Measurements from ENCODE around the gene TSPAN33.
A peak's percentile ranks its signal among the peaks of the same experiment; 100 is the strongest.

TSPAN33 gene

GRCh38 chr7:129150199-129150996 is 5.9 kb downstream of the TSPAN33 start:
- DNase-seq (ENCODE audit: low spot score in 2 of 2) (no peak), ATAC-seq (ENCODE audit: low read depth) (no peak)
- no peaks in the 10 kb centered on the region for H3K9me3 Mint-ChIP-seq
- peaks cover 53% of the 10 kb centered on the region for H3K4me1 Mint-ChIP-seq
- H3K27ac Mint-ChIP-seq = peak overlapping the region; percentile 89
- H3K4me3 Mint-ChIP-seq = no peak overlapping the region
- H3K27me3 Mint-ChIP-seq = no peaks in the 10 kb centered on the region
- H3K36me3 Mint-ChIP-seq = peaks cover 28% of the 10 kb centered on the region

- Mint-ChIP-seq H3K27me3 (no peaks in the 10 kb centered on the region), H3K4me3 (no peak overlapping the region), H3K36me3 (peaks cover 28% of the 10 kb centered on the region), H3K9me3 (no peaks in the 10 kb centered on the region), H3K27ac (peak overlapping the region; percentile 60), H3K4me1 (peaks cover 46% of the 10 kb centered on the region)
- DNase-seq (ENCODE audit: low spot score in 2 of 2) (no peak), ATAC-seq (ENCODE audit: low read depth) (no peak)
Observed at GRCh38 chr7:129157651-129158050, 13.1 kb downstream of the TSPAN33 start.

GRCh38 chr7:129159539-129159938 is 15.0 kb downstream of the TSPAN33 start:
- H3K4me1 Mint-ChIP-seq = peaks cover 50% of the 10 kb centered on the region
- peak overlapping the region; percentile 86 for H3K27ac Mint-ChIP-seq
- ATAC-seq (ENCODE audit: low read depth) = no peak
- no peaks in the 10 kb centered on the region for H3K27me3 Mint-ChIP-seq
- H3K36me3 Mint-ChIP-seq = peaks cover 25% of the 10 kb centered on the region
- no peaks in the 10 kb centered on the region for H3K9me3 Mint-ChIP-seq
- H3K4me3 Mint-ChIP-seq = no peak overlapping the region
- no peak for DNase-seq (ENCODE audit: low spot score in 2 of 2)

- Mint-ChIP-seq H3K9me3 (no peaks in the 10 kb centered on the region), H3K4me1 (peaks cover 48% of the 10 kb centered on the region), H3K4me3 (no peak overlapping the region), H3K36me3 (peaks cover 28% of the 10 kb centered on the region), H3K27me3 (no peaks in the 10 kb centered on the region), H3K27ac (peak overlapping the region; percentile 86)
- DNase-seq (ENCODE audit: low spot score in 2 of 2) (no peak), ATAC-seq (ENCODE audit: low read depth) (peak; percentile 30)
Observed at GRCh38 chr7:129160161-129160905, 15.8 kb downstream of the TSPAN33 start.

GRCh38 chr7:129161524-129162225 is 17.2 kb downstream of the TSPAN33 start:
- H3K27ac Mint-ChIP-seq = peak overlapping the region; percentile 86
- no peaks in the 10 kb centered on the region for H3K27me3 Mint-ChIP-seq
- H3K4me1 Mint-ChIP-seq = peaks cover 46% of the 10 kb centered on the region
- peaks cover 24% of the 10 kb centered on the region for H3K36me3 Mint-ChIP-seq
- DNase-seq (ENCODE audit: low spot score in 2 of 2) = no peak
- H3K4me3 Mint-ChIP-seq = peak overlapping the region; percentile 30
- peak; percentile 56 for ATAC-seq (ENCODE audit: low read depth)
- no peaks in the 10 kb centered on the region for H3K9me3 Mint-ChIP-seq

- no peak for DNase-seq (ENCODE audit: low spot score in 2 of 2)
- Mint-ChIP-seq H3K27ac (peak overlapping the region; percentile 73), H3K4me1 (peaks cover 50% of the 10 kb centered on the region), H3K9me3 (no peaks in the 10 kb centered on the region), H3K27me3 (no peaks in the 10 kb centered on the region), H3K36me3 (peaks cover 25% of the 10 kb centered on the region), H3K4me3 (peak overlapping the region; percentile 43)
- no peak for ATAC-seq (ENCODE audit: low read depth)
Observed at GRCh38 chr7:129162732-129163131, 18.2 kb downstream of the TSPAN33 start.

- DNase-seq (ENCODE audit: low spot score in 2 of 2) = peak in 1 of 2 donors; percentile 51
- H3K27ac Mint-ChIP-seq = no peak overlapping the region
- H3K4me3 Mint-ChIP-seq = no peak overlapping the region
Observed at GRCh38 chr7:129163875-129164544, 19.5 kb downstream of the TSPAN33 start.

GRCh38 chr7:129166745-129167144 is 22.2 kb downstream of the TSPAN33 start:
- peaks cover 17% of the 10 kb centered on the region for H3K36me3 Mint-ChIP-seq
- ATAC-seq (ENCODE audit: low read depth) = peak; percentile 71
- no peaks in the 10 kb centered on the region for H3K27me3 Mint-ChIP-seq
- H3K4me1 Mint-ChIP-seq = peaks cover 39% of the 10 kb centered on the region
- no peak overlapping the region for H3K4me3 Mint-ChIP-seq
- DNase-seq (ENCODE audit: low spot score in 2 of 2) = no peak
- peak overlapping the region; percentile 70 for H3K27ac Mint-ChIP-seq
- no peaks in the 10 kb centered on the region for H3K9me3 Mint-ChIP-seq

More at GRCh38 chr7:129163875-129164544, 19.5 kb downstream of the TSPAN33 start:
- peak; percentile 26 for ATAC-seq (ENCODE audit: low read depth)
- Mint-ChIP-seq H3K9me3 (no peaks in the 10 kb centered on the region), H3K4me1 (peaks cover 53% of the 10 kb centered on the region), H3K27me3 (no peaks in the 10 kb centered on the region), H3K36me3 (peaks cover 17% of the 10 kb centered on the region)

- peaks cover 13% of the 10 kb centered on the region for H3K36me3 Mint-ChIP-seq
- peak overlapping the region; percentile 87 for H3K4me3 Mint-ChIP-seq
- DNase-seq (ENCODE audit: low spot score in 2 of 2) (no peak), ATAC-seq (ENCODE audit: low read depth) (no peak)
- peak overlapping the region; percentile 70 for H3K27ac Mint-ChIP-seq
- no peaks in the 10 kb centered on the region for H3K27me3 Mint-ChIP-seq
- no peaks in the 10 kb centered on the region for H3K9me3 Mint-ChIP-seq
- peaks cover 29% of the 10 kb centered on the region for H3K4me1 Mint-ChIP-seq
Observed at GRCh38 chr7:129167817-129168216, 23.3 kb downstream of the TSPAN33 start.

- Mint-ChIP-seq H3K27ac (peak overlapping the region; percentile 70), H3K4me1 (peaks cover 26% of the 10 kb centered on the region), H3K27me3 (no peaks in the 10 kb centered on the region), H3K9me3 (no peaks in the 10 kb centered on the region), H3K36me3 (peaks cover 12% of the 10 kb centered on the region), H3K4me3 (peak overlapping the region; percentile 87)
- no peak for ATAC-seq (ENCODE audit: low read depth)
- DNase-seq (ENCODE audit: low spot score in 2 of 2) = no peak
Observed at GRCh38 chr7:129168231-129169021, 23.9 kb downstream of the TSPAN33 start.

GRCh38 chr7:129169171-129169671 is 24.7 kb downstream of the TSPAN33 start:
- Mint-ChIP-seq H3K27ac (peak overlapping the region; percentile 87), H3K4me1 (peaks cover 22% of the 10 kb centered on the region), H3K36me3 (peaks cover 12% of the 10 kb centered on the region), H3K27me3 (no peaks in the 10 kb centered on the region), H3K4me3 (peak overlapping the region; percentile 87), H3K9me3 (no peaks in the 10 kb centered on the region)
- DNase-seq (ENCODE audit: low spot score in 2 of 2) = peak in 1 of 2 donors; percentile 56
- ATAC-seq (ENCODE audit: low read depth) = peak; percentile 61

GRCh38 chr7:129169686-129170440 is 25.4 kb downstream of the TSPAN33 start:
- H3K9me3 Mint-ChIP-seq = no peaks in the 10 kb centered on the region
- ATAC-seq (ENCODE audit: low read depth) = peak; percentile 69
- H3K36me3 Mint-ChIP-seq = peaks cover 12% of the 10 kb centered on the region
- no peak for DNase-seq (ENCODE audit: low spot score in 2 of 2)
- H3K27ac Mint-ChIP-seq = peak overlapping the region; percentile 87
- H3K4me1 Mint-ChIP-seq = peaks cover 22% of the 10 kb centered on the region
- peak overlapping the region; percentile 87 for H3K4me3 Mint-ChIP-seq
- no peaks in the 10 kb centered on the region for H3K27me3 Mint-ChIP-seq

Data from memory B cell (primary cell).